ENCODE measurements around the gene EMC7. TPM values are rescaled to one million over a fixed set of nuclear protein-coding genes. Genes with fewer than 3 reads are reported as not detected.
A peak's percentile ranks its signal among the peaks of the same experiment; 100 is the strongest.

The EMC7 gene
- polyA plus RNA-seq, 1 donor (not counting 4 experiments of a cell fraction or from before 2014, with no cell fraction given) = 101 TPM

DNA sequence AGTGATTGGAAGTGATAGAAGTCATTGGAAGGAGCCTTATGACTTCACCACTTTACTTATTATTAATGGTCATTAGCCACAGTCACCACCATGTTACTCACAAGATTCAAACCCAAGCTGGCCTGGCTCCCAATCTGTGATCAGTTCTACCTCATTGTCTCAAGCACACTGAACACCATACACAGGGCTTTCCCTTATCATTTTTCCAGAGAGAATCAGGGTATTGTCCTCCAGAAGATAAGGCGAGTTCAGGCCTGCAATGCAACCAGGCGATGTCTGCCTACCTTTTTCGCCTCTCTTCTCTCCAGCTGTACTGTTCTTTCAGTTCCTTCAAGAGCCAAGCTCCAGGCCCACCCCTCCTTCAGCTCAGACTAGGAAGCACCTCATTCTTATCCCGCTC is 24.9 kb downstream of the EMC7 start:
- H3K9ac ChIP-seq (ENCODE audit: control insufficient read depth, extremely low read depth, insufficient read depth, low read length) = no peak overlapping the region
- no peaks in the 10 kb centered on the region for H3K27me3 ChIP-seq (ENCODE audit: control insufficient read depth, extremely low read depth, insufficient read depth, low read length)
- no peak overlapping the region for H3K27ac ChIP-seq (ENCODE audit: control insufficient read depth, insufficient read depth, low read length)
- no peak overlapping the region for H3K4me3 ChIP-seq (ENCODE audit: control insufficient read depth in 2 of 3, extremely low read depth in 1 of 3, insufficient read depth in 2 of 3, low read depth in 1 of 3, low read length in 3 of 3)
- H3K79me2 ChIP-seq (ENCODE audit: control insufficient read depth, insufficient read depth, low read length) = no peaks in the 10 kb centered on the region
- no peak for TF ChIP-seq CTCF (optimal IDR thresholded peaks at IDR 0.05 in 1 of 3, IDR thresholded peaks at IDR 0.05 in 1 of 3, conservative IDR thresholded peaks at IDR 0.05 in 1 of 3; ENCODE audit: extremely low read depth in 1 of 3, insufficient read depth in 2 of 3, low read length in 3 of 3)
- no peak for TF ChIP-seq EZH2 (IDR thresholded peaks at IDR 0.05; ENCODE audit: low read length)
- DNase-seq (ENCODE audit: low read depth, low spot score) (no peak), FAIRE-seq (peak; percentile 68)
- H3K36me3 ChIP-seq (ENCODE audit: control insufficient read depth in 2 of 2, extremely low read depth in 1 of 2, insufficient read depth in 2 of 2, low read length in 2 of 2) = no peaks in the 10 kb centered on the region
- H3K9me1 ChIP-seq (ENCODE audit: control insufficient read depth, extremely low read depth, insufficient read depth, low read length) = no peaks in the 10 kb centered on the region
- no peaks in the 10 kb centered on the region for H4K20me1 ChIP-seq (ENCODE audit: control insufficient read depth, extremely low read depth, insufficient read depth, low read length)
- H3K4me1 ChIP-seq (ENCODE audit: control insufficient read depth, extremely low read depth, insufficient read depth, low read length) = peaks cover 13% of the 10 kb centered on the region
- dilution Hi-C loops (cut with MboI; ENCODE audit: extremely low pct_ligation_motif_present, low sequenced_read_pairs) = no loop called here
- peak overlapping the region; percentile 50 for H3K4me2 ChIP-seq (ENCODE audit: control insufficient read depth, extremely low read depth, insufficient read depth, low read depth, low read length)
- H3K9me3 ChIP-seq (ENCODE audit: control insufficient read depth, low read depth, low read length) = no peaks in the 10 kb centered on the region
- H2AFZ ChIP-seq (ENCODE audit: control insufficient read depth, low read length) = peak overlapping the region; percentile 67

DNA sequence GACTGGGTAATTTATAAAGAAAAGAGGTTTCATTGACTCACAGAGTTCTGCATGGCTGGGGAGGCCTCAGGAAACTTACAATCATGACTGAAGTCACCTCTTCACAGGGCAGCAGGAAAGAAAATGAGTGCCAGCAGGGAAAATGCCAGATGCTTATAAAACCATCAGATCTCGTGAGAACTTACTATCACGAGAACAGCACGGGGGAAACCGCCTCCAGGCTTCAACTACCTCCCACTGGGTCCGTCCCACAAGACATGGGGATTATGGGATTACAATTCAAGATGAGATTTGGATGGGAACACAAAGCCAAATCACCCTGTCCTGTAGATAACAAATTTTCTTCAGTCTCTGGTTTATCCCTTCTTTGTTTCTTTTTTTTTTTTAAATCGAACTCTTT is 31.7 kb downstream of the EMC7 start:
- DNase-seq (ENCODE audit: low read depth, low spot score) (no peak), FAIRE-seq (no peak)
- Histone ChIP-seq H3K9me3 (ENCODE audit: control insufficient read depth, low read depth, low read length) (no peaks in the 10 kb centered on the region), H3K4me3 (ENCODE audit: control insufficient read depth in 2 of 3, extremely low read depth in 1 of 3, insufficient read depth in 2 of 3, low read depth in 1 of 3, low read length in 3 of 3) (no peak overlapping the region), H3K27ac (ENCODE audit: control insufficient read depth, insufficient read depth, low read length) (no peak overlapping the region), H3K36me3 (ENCODE audit: control insufficient read depth in 2 of 2, extremely low read depth in 1 of 2, insufficient read depth in 2 of 2, low read length in 2 of 2) (no peaks in the 10 kb centered on the region), H3K4me1 (ENCODE audit: control insufficient read depth, extremely low read depth, insufficient read depth, low read length) (peaks cover 10% of the 10 kb centered on the region), H4K20me1 (ENCODE audit: control insufficient read depth, extremely low read depth, insufficient read depth, low read length) (no peaks in the 10 kb centered on the region), H2AFZ (ENCODE audit: control insufficient read depth, low read length) (no peak overlapping the region), H3K79me2 (ENCODE audit: control insufficient read depth, insufficient read depth, low read length) (no peaks in the 10 kb centered on the region), H3K9me1 (ENCODE audit: control insufficient read depth, extremely low read depth, insufficient read depth, low read length) (no peaks in the 10 kb centered on the region), H3K9ac (ENCODE audit: control insufficient read depth, extremely low read depth, insufficient read depth, low read length) (no peak overlapping the region), H3K4me2 (ENCODE audit: control insufficient read depth, extremely low read depth, insufficient read depth, low read depth, low read length) (no peak overlapping the region), H3K27me3 (ENCODE audit: control insufficient read depth, extremely low read depth, insufficient read depth, low read length) (no peaks in the 10 kb centered on the region)
- TF ChIP-seq CTCF (optimal IDR thresholded peaks at IDR 0.05 in 1 of 3, IDR thresholded peaks at IDR 0.05 in 1 of 3, conservative IDR thresholded peaks at IDR 0.05 in 1 of 3; ENCODE audit: extremely low read depth in 1 of 3, insufficient read depth in 2 of 3, low read length in 3 of 3) (no peak), EZH2 (IDR thresholded peaks at IDR 0.05; ENCODE audit: low read length) (no peak)
- dilution Hi-C loops (cut with MboI; ENCODE audit: extremely low pct_ligation_motif_present, low sequenced_read_pairs) = no loop called here
